Left lung (tissue), 10 donors: ENCODE measurements around the gene MINDY3. TPM values are rescaled to one million over a fixed set of nuclear protein-coding genes. Genes with fewer than 3 reads are reported as not detected.
"Not testable (repeated sequence)": the region's sequence is repeated elsewhere in the genome, so short reads cannot be mapped to it uniquely, and the experiment has no call there.

Experiments used
- ATAC-seq: fragments of 200-7000 bp; cut with Tn5 transposase; one replicate; pipeline ENCODE4 v1.9.1; 2020; ENCODE audit warnings: moderate library complexity
- DNase-seq, 4 donors: peaks; one replicate each; pipeline ENCODE4 v3.0.0-alpha.2; 2013 to 2020
- H3K27ac ChIP-seq, 2 donors: fragments of 200-600 bp; sonication (generic) in 1 of 2; one replicate each; pipeline versions ENCODE4 v1.5.0 to v1.8.0; 2020 to 2021
- H3K27me3 ChIP-seq, 2 donors: fragments of 200-600 bp; sonication (generic) in 1 of 2; one replicate each; pipeline versions ENCODE4 v1.5.0 to v1.8.0; 2020 to 2021
- H3K36me3 ChIP-seq, 2 donors: fragments of 200-600 bp; sonication (generic) in 1 of 2; one replicate each; pipeline versions ENCODE4 v1.5.0 to v1.8.0; 2020 to 2021
- H3K4me1 ChIP-seq, 2 donors: fragments of 200-600 bp; one replicate each; pipeline ENCODE4 v1.8.0; 2021
- H3K4me3 ChIP-seq, 2 donors: fragments of 200-600 bp; sonication (generic) in 1 of 2; one replicate each; pipeline versions ENCODE4 v1.5.0 to v1.8.0; 2020 to 2021; ENCODE audit warnings: mild to moderate bottlenecking in 1 of 2
- H3K9me3 ChIP-seq, 2 donors: fragments of 200-600 bp; sonication (generic) in 1 of 2; one replicate each; pipeline versions ENCODE4 v1.5.0 to v1.8.0; 2020 to 2021
- intact Hi-C, 2 donors: fragments of 100-400 bp; cut with DNase I; formaldehyde crosslinking; loops; one replicate each; pipeline versions ENCODE4 v1.11.2 to v1.14.2; 2022
- polyA plus RNA-seq, 6 donors: library from polyadenylated mRNA; unstranded; fragments of 120-200 nt; gene quantifications; one replicate each; pipeline ENCODE4 v1.2.1, GENCODE V29; 2013; ENCODE audit not compliant: insufficient read length in 6 of 6
- total RNA-seq, 2 donors: library from RNA; stranded (reverse); fragmentation: NEBNext Ultra II Directional; extraction: Animal tissue kit (Norgen Biotek cat#: 25700); gene quantifications; one replicate each; pipeline ENCODE4 v1.2.1, GENCODE V29; 2021
- TF ChIP-seq, protein P1 (sequence below), 2 donors: fragments of 200-600 bp; sonication (generic) in 1 of 2; IDR thresholded peaks; one replicate each; pipeline versions ENCODE4 v1.5.0 to v1.8.0; 2021; ENCODE audit warnings: antibody characterized with exemption in 2 of 2
- donor health status: DM: no; HTN: yes; CAD: no.
- donor health status: DM: no; HTN: no; CAD: no.

The MINDY3 gene
- total and polyA plus RNA-seq, 8 donors, result 27.5 to 59.7 (median 43.5) TPM

DNA sequence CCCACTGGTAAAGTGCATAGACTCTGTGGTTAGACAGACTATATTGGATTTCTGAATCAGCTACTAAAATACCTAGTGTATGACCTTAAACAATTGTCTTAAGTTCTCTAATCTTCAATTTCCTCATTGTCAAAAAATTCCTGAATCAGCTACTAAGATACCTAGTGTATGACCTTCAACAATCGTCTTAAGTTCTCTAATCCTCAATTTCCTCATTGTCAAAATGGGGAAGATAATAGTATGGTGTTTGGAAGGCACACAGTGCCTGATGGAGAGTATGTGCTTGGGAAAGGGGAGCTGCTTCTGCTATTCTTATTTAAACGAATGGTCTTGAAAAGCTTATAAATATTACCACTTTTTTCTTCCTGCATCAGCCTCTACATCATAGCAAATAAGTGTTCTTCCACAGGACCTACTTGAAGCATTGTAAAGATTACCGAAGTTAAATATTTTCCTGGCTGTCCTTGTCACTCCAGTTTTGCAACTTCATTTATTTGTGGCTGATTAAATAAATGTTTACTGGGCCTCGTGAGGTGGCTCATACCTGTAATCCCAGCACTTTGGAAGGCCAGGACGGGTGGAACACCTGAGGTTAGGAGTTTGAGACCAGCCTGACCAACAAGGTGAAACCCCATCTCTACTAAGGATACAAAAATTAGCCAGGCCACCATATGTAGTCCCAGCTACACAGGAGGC, 76.2 kb downstream of the MINDY3 start:
- DNase-seq, result no peak
- no peaks in the 10 kb centered on the region for H3K4me1 ChIP-seq
- H3K27me3 ChIP-seq, result no peaks in the 10 kb centered on the region
- no peak overlapping the region for H3K4me3 ChIP-seq
- H3K36me3 ChIP-seq, result peaks cover 0 to 90% of the 10 kb centered on the region in 2 donors
- H3K27ac ChIP-seq, result no peak overlapping the region
- TF ChIP-seq, protein P1, sequence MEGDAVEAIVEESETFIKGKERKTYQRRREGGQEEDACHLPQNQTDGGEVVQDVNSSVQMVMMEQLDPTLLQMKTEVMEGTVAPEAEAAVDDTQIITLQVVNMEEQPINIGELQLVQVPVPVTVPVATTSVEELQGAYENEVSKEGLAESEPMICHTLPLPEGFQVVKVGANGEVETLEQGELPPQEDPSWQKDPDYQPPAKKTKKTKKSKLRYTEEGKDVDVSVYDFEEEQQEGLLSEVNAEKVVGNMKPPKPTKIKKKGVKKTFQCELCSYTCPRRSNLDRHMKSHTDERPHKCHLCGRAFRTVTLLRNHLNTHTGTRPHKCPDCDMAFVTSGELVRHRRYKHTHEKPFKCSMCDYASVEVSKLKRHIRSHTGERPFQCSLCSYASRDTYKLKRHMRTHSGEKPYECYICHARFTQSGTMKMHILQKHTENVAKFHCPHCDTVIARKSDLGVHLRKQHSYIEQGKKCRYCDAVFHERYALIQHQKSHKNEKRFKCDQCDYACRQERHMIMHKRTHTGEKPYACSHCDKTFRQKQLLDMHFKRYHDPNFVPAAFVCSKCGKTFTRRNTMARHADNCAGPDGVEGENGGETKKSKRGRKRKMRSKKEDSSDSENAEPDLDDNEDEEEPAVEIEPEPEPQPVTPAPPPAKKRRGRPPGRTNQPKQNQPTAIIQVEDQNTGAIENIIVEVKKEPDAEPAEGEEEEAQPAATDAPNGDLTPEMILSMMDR (IDR thresholded peaks at IDR 0.05), result no peak
- no peaks in the 10 kb centered on the region for H3K9me3 ChIP-seq
- peak; percentile 69 for ATAC-seq
- intact Hi-C loops, result no loop called here

DNA sequence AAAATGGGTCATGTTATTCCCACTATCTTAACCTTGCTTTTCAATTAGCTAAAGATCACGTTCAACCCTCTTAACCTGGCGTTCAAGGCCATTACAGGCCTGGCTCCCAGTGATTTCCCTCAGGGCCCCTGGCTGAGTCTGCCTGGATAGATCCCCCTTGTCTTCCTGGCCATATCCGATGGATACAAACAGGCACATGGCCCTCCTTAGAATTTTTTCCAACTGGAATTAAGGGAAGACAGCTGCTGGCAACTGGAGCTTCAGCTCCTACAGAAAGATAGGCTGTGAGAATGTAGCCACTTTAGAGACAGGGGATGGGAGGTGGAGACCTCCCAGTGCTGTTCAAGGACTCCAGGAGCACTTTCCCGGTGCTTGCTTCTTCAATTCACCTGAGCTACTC, 77.5 kb downstream of the MINDY3 start:
- Histone ChIP-seq H3K4me3 (no peak overlapping the region), H3K4me1 (no peaks in the 10 kb centered on the region), H3K9me3 (no peaks in the 10 kb centered on the region), H3K27me3 (no peaks in the 10 kb centered on the region), H3K36me3 (peaks cover 0 to 92% of the 10 kb centered on the region in 2 donors), H3K27ac (no peak overlapping the region)
- ATAC-seq, result no peak
- DNase-seq, result no peak
- intact Hi-C loops, result no loop called here
- TF ChIP-seq, protein P1 (IDR thresholded peaks at IDR 0.05), result no peak

DNA sequence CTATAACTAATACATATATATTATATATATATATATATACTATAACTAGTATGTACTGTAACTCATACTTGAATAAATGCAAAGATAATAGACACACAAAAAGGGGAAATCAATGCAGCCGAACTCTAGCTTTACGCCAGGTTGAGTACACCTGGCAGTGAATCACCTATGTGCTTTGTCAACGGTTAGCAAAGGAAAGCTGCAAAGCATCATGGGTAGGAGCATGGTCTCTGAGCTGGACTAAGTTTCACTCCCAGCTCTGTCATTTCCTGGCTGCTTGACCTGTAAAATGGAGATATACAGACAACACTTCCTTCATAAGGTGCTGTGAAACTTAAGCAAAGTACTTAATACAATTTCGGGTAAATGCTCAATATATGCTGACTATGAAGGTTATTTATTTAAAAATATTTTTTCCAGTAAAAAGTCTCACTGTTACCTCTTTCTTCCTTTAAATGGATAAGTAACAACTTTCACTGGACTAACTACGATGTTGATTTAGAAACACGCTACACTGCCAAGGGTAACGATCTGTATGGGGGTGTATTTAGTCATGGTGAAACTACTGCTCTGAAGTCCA, 78.8 kb downstream of the MINDY3 start:
- H3K4me3 ChIP-seq, result no peak overlapping the region
- ATAC-seq (no peak), DNase-seq (no peak)
- H3K27ac ChIP-seq, result no peak overlapping the region
- intact Hi-C loops, result no loop called here
- peaks cover 0 to 5% of the 10 kb centered on the region in 2 donors for H3K9me3 ChIP-seq
- H3K27me3 ChIP-seq, result no peaks in the 10 kb centered on the region
- peaks cover 0 to 92% of the 10 kb centered on the region in 2 donors for H3K36me3 ChIP-seq
- H3K4me1 ChIP-seq, result no peaks in the 10 kb centered on the region
- TF ChIP-seq, protein P1 (IDR thresholded peaks at IDR 0.05), result no peak

- H3K4me3 ChIP-seq, result no peak overlapping the region
- DNase-seq (peak in 1 of 4 donors; percentile 40), ATAC-seq (no peak)
- H3K27me3 ChIP-seq, result no peaks in the 10 kb centered on the region
- peaks cover 0 to 87% of the 10 kb centered on the region in 2 donors for H3K36me3 ChIP-seq
- intact Hi-C loops, result no loop called here
- TF ChIP-seq, protein P1 (IDR thresholded peaks at IDR 0.05), result no peak
- H3K27ac ChIP-seq, result no peak overlapping the region
- H3K9me3 ChIP-seq, result peaks cover 0 to 8% of the 10 kb centered on the region in 2 donors
- H3K4me1 ChIP-seq, result no peaks in the 10 kb centered on the region
Observed at GRCh38 chr10:15780353-15781135, 79.8 kb downstream of the MINDY3 start.

DNA sequence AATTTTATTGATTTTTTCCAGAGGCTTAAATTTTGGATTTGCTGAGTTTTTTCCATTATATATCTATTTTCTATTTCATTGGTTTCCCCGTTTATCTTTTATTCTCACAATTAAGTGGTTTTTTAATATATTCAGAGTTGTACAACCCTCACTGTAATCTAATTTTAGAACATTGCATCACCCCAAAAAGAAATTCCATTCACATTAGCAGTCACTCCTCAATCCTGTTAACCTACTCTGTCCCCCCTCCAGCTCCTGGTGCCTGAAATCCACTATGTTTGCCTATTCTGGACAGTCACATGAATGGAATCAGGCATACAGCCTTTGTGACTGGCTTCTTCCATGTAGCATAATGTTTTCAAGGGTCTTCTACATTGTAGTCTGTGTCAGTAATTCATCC, 84.8 kb downstream of the MINDY3 start:
- ATAC-seq, result peak; percentile 41
- intact Hi-C loops, result no loop called here
- DNase-seq, result no peak
- Histone ChIP-seq H3K36me3 (peaks cover 0 to 44% of the 10 kb centered on the region in 2 donors), H3K27me3 (no peaks in the 10 kb centered on the region), H3K9me3 (peaks cover 0 to 8% of the 10 kb centered on the region in 2 donors), H3K4me3 (no peak overlapping the region), H3K27ac (no peak overlapping the region), H3K4me1 (no peaks in the 10 kb centered on the region)
- TF ChIP-seq, protein P1 (IDR thresholded peaks at IDR 0.05), result no peak

DNA sequence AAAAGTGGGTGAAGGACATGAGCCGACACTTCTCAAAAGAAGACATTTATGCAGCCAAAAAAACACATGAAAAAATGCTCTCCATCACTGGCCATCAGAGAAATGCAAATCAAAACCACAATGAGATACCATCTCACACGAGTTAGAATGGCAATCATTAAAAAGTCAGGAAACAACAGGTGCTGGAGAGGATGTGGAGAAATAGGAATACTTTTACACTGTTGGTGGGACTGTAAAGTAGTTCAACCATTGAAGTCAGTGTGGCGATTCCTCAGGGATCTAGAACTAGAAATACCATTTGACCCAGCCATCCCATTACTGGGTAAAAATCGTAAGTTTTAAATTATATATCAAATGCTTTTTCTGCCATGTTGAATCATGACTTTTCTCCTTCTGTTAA, 85.8 kb downstream of the MINDY3 start:
- ATAC-seq, DNase-seq, H3K4me3 ChIP-seq, H3K27me3 ChIP-seq, H3K9me3 ChIP-seq, intact Hi-C loops, H3K4me1 ChIP-seq, H3K27ac ChIP-seq: not testable (repeated sequence)
- H3K36me3 ChIP-seq, result peaks cover 0 to 35% of the 10 kb centered on the region in 2 donors
